GM18951 (cell line): ENCODE results near the gene TMEM169.

Source experiments
- POLR2A ChIP-seq: IDR thresholded peaks from 4 replicates; pipeline ENCODE4 v1.6.1; 2011; ENCODE audit warnings: mild to moderate bottlenecking; ENCODE audit not compliant: insufficient read length, insufficient read depth; ENCODE audit errors: extremely low read depth
- in situ Hi-C: fragments of 300-500 bp; cut with MboI; formaldehyde crosslinking; loops from one replicate; pipeline ENCODE4 v1.12.0; 2022; ENCODE audit warnings: low sequenced_read_pairs, mixed read lengths, inconsistent platforms; ENCODE audit not compliant: unreplicated experiment

TMEM169 gene

GRCh38 chr2:216098421-216099334 is 17.0 kb downstream of the TMEM169 start:
- in situ Hi-C loops, result no loop called here
- no peak for TF ChIP-seq POLR2A

- in situ Hi-C loops, result no loop called here
- TF ChIP-seq POLR2A, result no peak
Measured at GRCh38 chr2:216101109-216101508, 19.4 kb downstream of the TMEM169 start.

DNA sequence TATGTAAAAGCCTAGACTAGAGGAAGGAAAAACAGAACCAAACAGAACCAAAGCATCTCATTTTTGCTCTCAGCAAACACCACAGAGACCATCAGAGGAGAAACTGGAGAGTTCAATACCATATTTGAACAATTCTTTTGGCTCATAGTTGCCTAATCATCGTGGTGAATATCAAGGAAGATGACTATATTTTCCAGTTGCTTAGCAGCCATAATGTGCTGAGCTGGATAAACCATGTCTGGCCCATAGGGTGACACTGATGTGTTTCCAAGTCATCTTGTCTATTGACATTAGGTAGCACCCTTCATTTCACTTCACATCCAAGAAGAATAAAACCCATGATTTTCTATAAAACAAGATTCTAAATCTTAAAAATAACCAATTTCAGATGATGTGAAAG is 21.5 kb downstream of the TMEM169 start:
- in situ Hi-C loops, result no loop called here
- TF ChIP-seq POLR2A, result no peak

- TF ChIP-seq POLR2A, result no peak
- in situ Hi-C loops, result no loop called here
Measured at GRCh38 chr2:216104691-216105090, 23.0 kb downstream of the TMEM169 start.

- in situ Hi-C loops, result no loop called here
- no peak for TF ChIP-seq POLR2A
Measured at GRCh38 chr2:216107320-216107719, 25.6 kb downstream of the TMEM169 start.

DNA sequence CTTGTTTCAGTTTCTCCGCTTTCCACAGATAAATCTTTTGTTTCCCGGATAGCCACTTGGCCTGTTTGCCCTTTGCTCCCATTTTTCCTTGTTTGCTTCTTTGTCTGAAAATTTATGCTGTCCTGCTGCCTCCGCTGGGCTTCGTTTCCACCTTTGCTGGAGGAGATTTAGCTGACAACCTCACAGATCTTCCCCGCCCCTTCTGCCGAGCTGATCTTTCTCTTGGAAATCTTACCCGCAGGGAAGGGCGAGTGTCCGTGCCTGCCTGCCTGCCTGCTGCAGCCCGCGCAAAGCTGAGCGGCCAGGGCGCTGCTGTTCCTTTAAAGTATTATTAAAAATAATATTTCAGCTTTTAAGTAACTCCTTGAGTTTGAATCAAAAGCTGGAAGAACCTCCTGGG is 26.0 kb downstream of the TMEM169 start:
- no peak for TF ChIP-seq POLR2A
- in situ Hi-C loops, result no loop called here

DNA sequence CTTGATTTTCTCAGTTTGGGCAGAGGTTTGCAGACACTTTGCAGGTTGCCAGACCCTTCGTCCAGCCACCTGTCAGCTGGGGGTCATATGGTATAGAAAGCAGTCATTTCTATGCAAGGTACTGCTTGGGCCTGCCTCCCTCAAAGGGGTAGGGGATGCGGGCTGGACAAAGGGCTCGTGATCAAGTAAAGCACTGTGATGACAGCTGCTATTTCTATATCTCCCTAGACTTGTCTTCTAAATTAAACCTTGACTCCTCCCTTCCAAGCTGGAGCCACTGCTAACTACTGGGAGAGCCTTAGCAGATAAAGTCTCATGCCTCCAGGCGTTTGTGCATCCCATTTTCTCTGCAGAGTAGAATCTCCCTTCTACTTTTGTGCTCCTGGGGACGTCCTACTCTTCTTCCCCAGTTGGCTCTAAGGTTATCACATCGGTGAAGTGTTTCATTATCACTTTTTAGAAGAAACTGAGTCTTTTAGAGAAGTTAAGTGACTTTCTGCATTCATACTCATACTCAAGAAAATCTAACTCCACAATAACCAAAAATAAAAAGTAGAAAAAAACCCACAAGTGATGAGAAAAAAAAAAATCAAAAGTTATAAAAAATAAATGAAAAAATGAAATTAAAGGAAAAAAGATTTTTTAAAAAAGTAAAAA is 26.7 kb downstream of the TMEM169 start:
- in situ Hi-C loops, result no loop called here

GRCh38 chr2:216108967-216109921 is 27.5 kb downstream of the TMEM169 start, which contains the start of gene XRCC5:
Gene XRCC5, plus strand, starts transcription at chr2:216109348. Its CDS starts 89 bp downstream, at chr2:216109437.
- peak; percentile 88 for TF ChIP-seq POLR2A
- in situ Hi-C loops, result no loop called here

More for the DNA sequence above, 26.7 kb downstream of the TMEM169 start:
- no peak for TF ChIP-seq POLR2A

GRCh38 chr2:216109962-216110614 is 28.4 kb downstream of the TMEM169 start:
- TF ChIP-seq POLR2A, result no peak
- in situ Hi-C loops, result no loop called here

DNA sequence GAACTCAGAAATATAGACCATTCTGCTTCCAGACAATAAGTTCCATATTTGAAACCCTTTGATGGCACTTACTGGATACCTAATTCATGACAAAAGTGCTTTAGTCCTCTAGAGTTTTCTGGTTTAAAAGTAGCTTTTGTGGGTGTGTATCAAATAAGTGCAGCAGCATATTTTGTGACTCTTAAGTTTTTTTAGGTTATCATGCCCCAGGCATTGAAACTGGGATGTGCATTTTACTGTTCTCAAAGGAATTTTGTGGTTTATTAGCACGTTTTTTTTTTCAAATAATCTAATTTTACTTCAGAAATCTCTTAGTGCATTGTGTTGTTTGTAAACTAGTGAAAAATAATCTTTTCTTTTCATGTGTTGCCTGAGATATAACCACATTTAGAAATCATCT is 28.9 kb downstream of the TMEM169 start:
- in situ Hi-C loops, result no loop called here
- TF ChIP-seq POLR2A, result no peak

DNA sequence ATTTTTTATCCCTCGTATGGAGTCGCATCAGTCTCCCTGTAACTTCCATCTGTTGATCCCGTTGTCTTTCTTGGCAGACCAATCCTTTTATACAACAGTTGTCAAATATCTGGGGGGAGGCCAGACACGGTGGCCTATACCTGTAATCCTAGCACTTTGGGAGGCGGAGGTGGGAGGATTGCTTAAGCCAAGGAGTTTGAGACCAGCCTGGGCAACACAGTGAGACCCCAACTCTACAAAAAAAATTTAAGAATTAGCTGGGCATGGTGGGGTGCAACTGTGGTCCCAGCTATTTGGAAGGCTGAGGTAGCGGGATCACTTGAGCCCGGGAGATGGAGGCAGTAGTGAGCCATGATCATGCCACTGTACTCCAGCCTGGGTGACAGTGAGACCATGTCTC is 29.4 kb downstream of the TMEM169 start:
- TF ChIP-seq POLR2A, result no peak
- in situ Hi-C loops, result no loop called here

- in situ Hi-C loops, result no loop called here
- no peak for TF ChIP-seq POLR2A
Measured at GRCh38 chr2:216112926-216113325, 31.2 kb downstream of the TMEM169 start.

GRCh38 chr2:216113572-216113971 is 31.9 kb downstream of the TMEM169 start:
- in situ Hi-C loops, result no loop called here
- TF ChIP-seq POLR2A, result no peak

DNA sequence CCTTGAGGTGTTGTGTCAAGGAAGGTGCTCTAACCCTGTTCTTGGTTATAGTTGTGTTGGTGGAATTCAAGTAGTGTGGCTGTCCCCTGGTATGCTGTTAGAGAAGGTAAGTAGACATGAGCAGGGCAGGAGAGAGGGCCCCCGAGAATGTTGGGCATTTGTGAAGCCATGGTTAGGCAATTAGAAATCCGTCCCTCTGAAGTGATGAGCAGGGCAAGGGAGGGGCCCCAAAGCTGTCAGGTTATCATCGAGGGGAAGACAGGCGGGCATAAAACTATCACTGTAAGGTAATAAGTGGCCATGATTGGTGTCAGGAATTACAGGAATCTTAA is 32.6 kb downstream of the TMEM169 start:
- TF ChIP-seq POLR2A, result no peak
- in situ Hi-C loops, result no loop called here
